H9 (cell line): ENCODE results near the gene LPGAT1. TPM values are rescaled to one million over a fixed set of nuclear protein-coding genes. Genes with fewer than 3 reads are reported as not detected.

ENCODE experiments used
- DNase-seq: peaks from one replicate; pipeline ENCODE4 v3.0.0-alpha.2; 2017
- H2AFZ ChIP-seq: one replicate; pipeline ENCODE4 v1.6.1; 2013; ENCODE audit warnings: mild to moderate bottlenecking, low read length, control low read depth, moderate library complexity
- H2AK5ac ChIP-seq: 2 replicates; pipeline ENCODE4 v1.6.1; 2013; ENCODE audit warnings: low read length, control low read depth, mixed read lengths; ENCODE audit not compliant: insufficient read length
- H2BK120ac ChIP-seq: one replicate; pipeline ENCODE4 v1.6.1; 2013; ENCODE audit warnings: low read depth, mild to moderate bottlenecking, low read length, control low read depth, inconsistent platforms; ENCODE audit not compliant: poor library complexity, severe bottlenecking
- H2BK12ac ChIP-seq: 2 replicates; pipeline ENCODE4 v1.6.1; 2013; ENCODE audit warnings: low read length, control low read depth, mixed read lengths, low read depth; ENCODE audit not compliant: insufficient read length
- H2BK15ac ChIP-seq: 2 replicates; pipeline ENCODE4 v1.6.1; 2013; ENCODE audit warnings: low read depth, low read length, control low read depth
- H2BK20ac ChIP-seq: one replicate; pipeline ENCODE4 v1.6.1; 2013; ENCODE audit warnings: low read depth, mild to moderate bottlenecking, low read length, control low read depth, inconsistent platforms; ENCODE audit not compliant: poor library complexity, severe bottlenecking
- H2BK5ac ChIP-seq: 2 replicates; pipeline ENCODE4 v1.6.1; 2013; ENCODE audit warnings: low read length, control low read depth, mixed read lengths; ENCODE audit not compliant: insufficient read length
- H3K14ac ChIP-seq: 2 replicates; pipeline ENCODE4 v1.6.1; 2013; ENCODE audit warnings: low read length, control low read depth; ENCODE audit not compliant: insufficient read depth
- H3K18ac ChIP-seq: 2 replicates; pipeline ENCODE4 v1.6.1; 2013; ENCODE audit warnings: low read depth, mild to moderate bottlenecking, mixed read lengths, low read length, control low read depth; ENCODE audit not compliant: insufficient read length
- H3K23ac ChIP-seq: 2 replicates; pipeline ENCODE4 v1.6.1; 2013; ENCODE audit warnings: low read length, control low read depth, mixed read lengths, low read depth; ENCODE audit not compliant: insufficient read length
- H3K23me2 ChIP-seq: 2 replicates; pipeline ENCODE4 v1.6.1; 2013; ENCODE audit warnings: low read depth, mild to moderate bottlenecking, mixed read lengths, low read length, control low read depth; ENCODE audit not compliant: insufficient read length, poor library complexity, severe bottlenecking
- H3K27ac ChIP-seq: 2 replicates; pipeline ENCODE4 v1.5.1; 2013; ENCODE audit warnings: low read length, control low read depth, mixed read lengths, low read depth; ENCODE audit not compliant: insufficient read length
- H3K27me3 ChIP-seq: 2 replicates; pipeline ENCODE4 v1.6.1; 2013; ENCODE audit warnings: low read length, control low read depth, inconsistent platforms; ENCODE audit not compliant: insufficient read depth
- H3K4ac ChIP-seq: 2 replicates; pipeline ENCODE4 v1.6.1; 2013; ENCODE audit warnings: low read depth, mild to moderate bottlenecking, control low read depth, inconsistent platforms, low read length, moderate library complexity
- H3K4me1 ChIP-seq: 2 replicates; pipeline ENCODE4 v1.6.1; 2013; ENCODE audit warnings: low read length, control low read depth, inconsistent platforms; ENCODE audit not compliant: insufficient read depth
- H3K4me2 ChIP-seq: 2 replicates; pipeline ENCODE4 v1.6.1; 2013; ENCODE audit warnings: low read length, control low read depth, mixed read lengths; ENCODE audit not compliant: insufficient read length, insufficient read depth
- H3K56ac ChIP-seq: 2 replicates; pipeline ENCODE4 v1.6.1; 2013; ENCODE audit warnings: low read depth, mild to moderate bottlenecking, mixed read lengths, low read length, control low read depth; ENCODE audit not compliant: insufficient read length
- H3K79me1 ChIP-seq: 2 replicates; pipeline ENCODE4 v1.6.1; 2013; ENCODE audit warnings: low read depth, mild to moderate bottlenecking, moderate library complexity, low read length, control low read depth, inconsistent platforms; ENCODE audit not compliant: insufficient read depth, poor library complexity, severe bottlenecking
- H3K79me2 ChIP-seq: 2 replicates; pipeline ENCODE4 v1.6.1; 2013; ENCODE audit warnings: low read length, control low read depth, inconsistent platforms; ENCODE audit not compliant: insufficient read depth
- H3K9ac ChIP-seq: 2 replicates; pipeline ENCODE4 v1.6.1; 2013; ENCODE audit warnings: low read length, control low read depth, mixed read lengths; ENCODE audit not compliant: insufficient read length; ENCODE audit errors: extremely low read depth
- H3K9me3 ChIP-seq: one replicate; pipeline ENCODE4 v1.6.1; 2013; ENCODE audit warnings: low read depth, low read length, inconsistent platforms; ENCODE audit not compliant: control insufficient read depth
- H3T11ph ChIP-seq: one replicate; pipeline ENCODE4 v1.6.1; 2013; ENCODE audit warnings: mild to moderate bottlenecking, low read length, control low read depth, inconsistent platforms
- H4K20me1 ChIP-seq: one replicate; pipeline ENCODE4 v1.6.1; 2013; ENCODE audit not compliant: control insufficient read depth, insufficient read length, insufficient read depth
- H4K5ac ChIP-seq: 2 replicates; pipeline ENCODE4 v1.6.1; 2013; ENCODE audit warnings: low read depth, mild to moderate bottlenecking, mixed read lengths, low read length, control low read depth; ENCODE audit not compliant: insufficient read length
- H4K8ac ChIP-seq: replicated peaks from 2 replicates; pipeline ENCODE4 v1.6.1; 2013; ENCODE audit warnings: low read length, control low read depth, mixed read lengths, low read depth; ENCODE audit not compliant: insufficient read length
- H4K91ac ChIP-seq: 2 replicates; pipeline ENCODE4 v1.6.1; 2013; ENCODE audit warnings: low read depth, mild to moderate bottlenecking, moderate library complexity, mixed read lengths, low read length, control low read depth; ENCODE audit not compliant: insufficient read length
- H3K27ac Mint-ChIP-seq, 3 experiments: 2 replicates in 2 of 3; 3 replicates in 1 of 3; pipeline ENCODE4 v1.8.0; 2020 to 2021; ENCODE audit warnings: mixed read lengths in 3 of 3, mild to moderate bottlenecking in 1 of 3, moderate library complexity in 1 of 3
- H3K27me3 Mint-ChIP-seq: 2 replicates; pipeline ENCODE4 v1.8.0; 2021; ENCODE audit warnings: low read depth, mild to moderate bottlenecking, moderate library complexity, mixed read lengths
- H3K36me3 Mint-ChIP-seq, 3 experiments: 2 replicates in 2 of 3; 3 replicates in 1 of 3; pipeline ENCODE4 v1.8.0; 2020 to 2021; ENCODE audit warnings: low read depth in 3 of 3, mixed read lengths in 3 of 3; ENCODE audit not compliant: insufficient read depth in 1 of 3
- H3K4me1 Mint-ChIP-seq, 2 experiments: 2 replicates each; pipeline ENCODE4 v1.8.0; 2020; ENCODE audit warnings: mixed read lengths in 2 of 2
- H3K4me3 Mint-ChIP-seq, 2 experiments: 2 replicates in 1 of 2; 3 replicates in 1 of 2; pipeline ENCODE4 v1.8.0; 2020 to 2021; ENCODE audit warnings: mild to moderate bottlenecking in 2 of 2, mixed read lengths in 2 of 2, moderate library complexity in 1 of 2
- H3K9me3 Mint-ChIP-seq, 2 experiments: 2 replicates in 1 of 2; 3 replicates in 1 of 2; pipeline ENCODE4 v1.8.0; 2020; ENCODE audit warnings: mild to moderate bottlenecking in 2 of 2, mixed read lengths in 2 of 2, moderate library complexity in 1 of 2
- CTCF ChIP-seq: fragments of 200-600 bp; sonication (generic); conservative IDR thresholded peaks from 3 replicates; pipeline ENCODE4 v1.8.0; 2021; ENCODE audit warnings: antibody characterized with exemption, mild to moderate bottlenecking
- total RNA-seq: library from RNA; stranded (reverse); gene quantifications from 2 replicates; pipeline ENCODE4 v1.2.1, GENCODE V29; 2021

The LPGAT1 gene
- total RNA-seq, 1 experiment from 2014 or later: 12.2 TPM

DNA sequence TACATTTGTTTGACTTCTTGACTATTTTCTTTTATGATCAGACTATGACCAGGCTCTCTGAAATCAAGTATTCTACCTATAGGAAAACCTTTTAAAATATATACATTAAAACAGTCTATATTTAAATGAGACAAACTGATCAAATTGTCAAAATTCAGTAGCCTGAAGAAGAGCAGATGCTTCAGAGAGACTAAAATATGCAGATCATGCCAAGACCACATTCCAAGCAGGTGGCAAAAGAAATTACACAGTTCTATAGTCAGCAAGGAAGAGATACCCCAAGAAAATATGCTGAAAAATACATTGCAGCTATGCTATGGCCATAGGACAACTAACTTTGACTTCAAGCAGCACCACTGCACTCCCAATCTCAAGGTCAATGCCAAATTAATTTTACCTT lies 3.5 kb downstream of the LPGAT1 start:
- Histone ChIP-seq H3K27ac (no peak overlapping the region), H3K9me3 (no peaks in the 10 kb centered on the region), H3K79me1 (no peaks in the 10 kb centered on the region), H2AK5ac (no peak overlapping the region), H3K27me3 (no peaks in the 10 kb centered on the region; the same call in 1 of the 2 replicates), H3K23me2 (peaks cover 11% of the 10 kb centered on the region), H4K8ac (no peak overlapping the region), H3T11ph (no peak overlapping the region), H3K9ac (no peak overlapping the region), H3K4ac (no peak overlapping the region), H4K5ac (no peak overlapping the region), H2BK120ac (no peak overlapping the region), H2BK15ac (no peak overlapping the region), H3K79me2 (no peaks in the 10 kb centered on the region), H2BK12ac (no peak overlapping the region), H3K4me2 (no peak overlapping the region), H3K18ac (no peak overlapping the region), H3K14ac (no peak overlapping the region), H4K91ac (no peak overlapping the region), H4K20me1 (no peaks in the 10 kb centered on the region), H3K56ac (no peak overlapping the region), H2AFZ (no peak overlapping the region), H2BK20ac (no peak overlapping the region), H2BK5ac (no peak overlapping the region), H3K4me1 (no peaks in the 10 kb centered on the region), H3K23ac (no peak overlapping the region)
- Mint-ChIP-seq H3K4me3 (no peak overlapping the region), H3K9me3 (no peaks in the 10 kb centered on the region; a peak in 1 of 5 replicates), H3K36me3 (no peaks in the 10 kb centered on the region), H3K4me1 (peaks cover 15 to 17% of the 10 kb centered on the region in 2 experiments), H3K27me3 (peaks cover 15% of the 10 kb centered on the region), H3K27ac (no peak overlapping the region)
- no peak for TF ChIP-seq CTCF
- DNase-seq: no peak
